GM23338 (cell line): ENCODE data around the gene SMOC2. TPM values are rescaled to one million over a fixed set of nuclear protein-coding genes. Genes with fewer than 3 reads are reported as not detected.
A peak's percentile ranks its signal among the peaks of the same experiment; 100 is the strongest.

Source experiments
- ATAC-seq: fragments of 200-7000 bp; cut with Tn5 transposase; 3 replicates; pipeline ENCODE4 v1.9.1; 2020
- DNase-seq: peaks from one replicate; pipeline ENCODE4 v3.0.0-alpha.2; 2015; ENCODE audit warnings: low spot score
- H2AFZ ChIP-seq: fragments of 200-600 bp; sonication (generic); 2 replicates; pipeline ENCODE4 v1.8.0; 2016; ENCODE audit warnings: antibody characterized with exemption, mild to moderate bottlenecking, moderate library complexity
- H3F3A ChIP-seq: fragments of 200-600 bp; sonication (generic); replicated peaks from 2 replicates; pipeline ENCODE4 v1.8.0; 2017; ENCODE audit warnings: antibody characterized with exemption, mixed run types, low read depth
- H3K27ac ChIP-seq: fragments of 200-600 bp; sonication (generic); 2 replicates; pipeline ENCODE4 v1.6.1; 2016; ENCODE audit warnings: low read depth
- H3K27me3 ChIP-seq: fragments of 200-600 bp; sonication (generic); 2 replicates; pipeline ENCODE4 v1.8.0; 2016; ENCODE audit warnings: mild to moderate bottlenecking, mixed run types, moderate library complexity; ENCODE audit not compliant: insufficient read depth
- H3K36me3 ChIP-seq: fragments of 200-600 bp; sonication (generic); 2 replicates; pipeline ENCODE4 v1.8.0; 2016; ENCODE audit warnings: mild to moderate bottlenecking; ENCODE audit not compliant: insufficient read depth
- H3K4me1 ChIP-seq: fragments of 200-600 bp; sonication (generic); 2 replicates; pipeline ENCODE4 v1.8.0; 2016; ENCODE audit warnings: mild to moderate bottlenecking, moderate library complexity; ENCODE audit not compliant: insufficient read depth
- H3K4me2 ChIP-seq: fragments of 200-600 bp; sonication (generic); 2 replicates; pipeline ENCODE4 v1.7.1; 2017; ENCODE audit warnings: mixed run types
- H3K4me3 ChIP-seq: fragments of 200-600 bp; sonication (generic); 2 replicates; pipeline ENCODE4 v1.6.1; 2016; ENCODE audit warnings: mixed run types
- H3K79me2 ChIP-seq: fragments of 200-600 bp; sonication (generic); replicated peaks from 2 replicates; pipeline ENCODE4 v1.8.0; 2017; ENCODE audit warnings: mild to moderate bottlenecking; ENCODE audit not compliant: insufficient read depth
- H3K9me2 ChIP-seq: fragments of 200-600 bp; sonication (generic); 2 replicates; pipeline ENCODE4 v1.8.0; 2017; ENCODE audit not compliant: insufficient read depth
- H4K20me1 ChIP-seq: fragments of 200-600 bp; sonication (generic); replicated peaks from 2 replicates; pipeline ENCODE4 v1.8.0; 2017; ENCODE audit warnings: mild to moderate bottlenecking; ENCODE audit not compliant: insufficient read depth
- H3K27ac Mint-ChIP-seq: 2 replicates; pipeline ENCODE4 v1.8.0; 2020; ENCODE audit warnings: inconsistent platforms, mild to moderate bottlenecking, moderate library complexity, mixed read lengths
- H3K27me3 Mint-ChIP-seq: 3 replicates; pipeline ENCODE4 v1.8.0; 2022; ENCODE audit warnings: low read depth, mild to moderate bottlenecking, moderate library complexity, mixed read lengths, inconsistent platforms; ENCODE audit not compliant: insufficient read depth, poor library complexity
- H3K36me3 Mint-ChIP-seq: 3 replicates; pipeline ENCODE4 v1.8.0; 2021; ENCODE audit warnings: low read depth, mild to moderate bottlenecking, inconsistent platforms, moderate library complexity, mixed read lengths
- H3K4me1 Mint-ChIP-seq: 3 replicates; pipeline ENCODE4 v1.8.0; 2020; ENCODE audit warnings: mild to moderate bottlenecking, inconsistent platforms, mixed read lengths
- H3K4me3 Mint-ChIP-seq: 3 replicates; pipeline ENCODE4 v1.8.0; 2021; ENCODE audit warnings: moderate library complexity, mild to moderate bottlenecking, inconsistent platforms, mixed read lengths
- H3K9me3 Mint-ChIP-seq: 3 replicates; pipeline ENCODE4 v1.8.0; 2020; ENCODE audit warnings: moderate library complexity, mild to moderate bottlenecking, inconsistent platforms, mixed read lengths
- CREB1 ChIP-seq: fragments of 250-450 bp; sonication (Bioruptor Pico); IDR thresholded peaks from 2 replicates; pipeline ENCODE4 v1.5.0; 2020; ENCODE audit warnings: low read depth, mild to moderate bottlenecking, moderate library complexity
- CTCF ChIP-seq, 2 experiments: fragments of 200-600 bp in 1 of 2; sonication (generic) in 1 of 2; conservative IDR thresholded peaks; 2 replicates each; pipeline versions ENCODE4 v1.5.1 to v1.6.1; 2016 to 2017; ENCODE audit warnings: antibody characterized with exemption in 2 of 2, low read depth in 2 of 2, mild to moderate bottlenecking in 2 of 2, moderate library complexity in 1 of 2
- ETS1 ChIP-seq: IDR thresholded peaks from 2 replicates; pipeline ENCODE4 v1.6.1; 2016; ENCODE audit warnings: antibody characterized with exemption
- EZH2 ChIP-seq: fragments of 200-600 bp; sonication (generic); IDR thresholded peaks from one replicate; pipeline ENCODE4 v1.8.0; 2017; ENCODE audit warnings: antibody characterized with exemption, mild to moderate bottlenecking, low read depth; ENCODE audit not compliant: unreplicated experiment
- EZH2phosphoT487 ChIP-seq: fragments of 200-600 bp; sonication (generic); IDR thresholded peaks from one replicate; pipeline ENCODE4 v1.8.1; 2018; ENCODE audit warnings: antibody characterized with exemption; ENCODE audit not compliant: unreplicated experiment
- ZNF331 ChIP-seq: fragments of 250-450 bp; sonication (Bioruptor Pico); IDR thresholded peaks from 2 replicates; pipeline ENCODE4 v1.5.0; 2020; ENCODE audit warnings: low read depth, mild to moderate bottlenecking, moderate library complexity
- polyA plus RNA-seq: library from polyadenylated mRNA; unstranded; fragments of >200 nt; fragmentation: Nextera tagmentation; extraction: Ambion mirVana; gene quantifications from 2 replicates; pipeline ENCODE4 v1.2.1, GENCODE V29; 2016
- total RNA-seq: library from RNA; depleted of rRNA; stranded (reverse); fragments of >200 nt; shearing (Covaris generic); gene quantifications from 2 replicates; pipeline ENCODE4 v1.2.3, GENCODE V29; 2014

The SMOC2 gene
- total and polyA plus RNA-seq, 2 experiments from 2014 or later, result 4.3 to 6.5 TPM

- TF ChIP-seq ZNF331 (CRISPR knock-in tag), result no peak
- Histone ChIP-seq H3F3A (no peaks in the 10 kb centered on the region), H3K27me3 (no peaks in the 10 kb centered on the region), H4K20me1 (no peaks in the 10 kb centered on the region), H3K79me2 (no peaks in the 10 kb centered on the region), H3K4me2 (no peak overlapping the region), H2AFZ (no peak overlapping the region), H3K27ac (no peak overlapping the region), H3K9me2 (no peaks in the 10 kb centered on the region), H3K4me1 (no peaks in the 10 kb centered on the region), H3K4me3 (no peak overlapping the region), H3K36me3 (no peaks in the 10 kb centered on the region)
- Mint-ChIP-seq H3K36me3 (peaks cover 26% of the 10 kb centered on the region), H3K27me3 (no peaks in the 10 kb centered on the region), H3K4me3 (no peak overlapping the region), H3K27ac (no peak overlapping the region), H3K4me1 (peaks cover 3% of the 10 kb centered on the region; the same call in 2 of the 3 replicates), H3K9me3 (peaks cover 17% of the 10 kb centered on the region)
- no peak for ATAC-seq
- DNase-seq, result no peak
Measured at GRCh38 chr6:168655462-168656152, 214.6 kb downstream of the SMOC2 start.

GRCh38 chr6:168658059-168658458 is 217.1 kb downstream of the SMOC2 start:
- Histone ChIP-seq H3K9me2 (no peaks in the 10 kb centered on the region), H3K4me2 (no peak overlapping the region), H3K4me3 (no peak overlapping the region), H3K4me1 (no peaks in the 10 kb centered on the region), H3K79me2 (no peaks in the 10 kb centered on the region), H3K36me3 (no peaks in the 10 kb centered on the region), H4K20me1 (no peaks in the 10 kb centered on the region), H3K27ac (no peak overlapping the region), H3K27me3 (no peaks in the 10 kb centered on the region), H2AFZ (no peak overlapping the region), H3F3A (no peaks in the 10 kb centered on the region)
- Mint-ChIP-seq H3K36me3 (peaks cover 24% of the 10 kb centered on the region), H3K9me3 (peaks cover 20% of the 10 kb centered on the region), H3K4me3 (no peak overlapping the region), H3K27ac (no peak overlapping the region), H3K4me1 (peaks cover 2% of the 10 kb centered on the region; the same call in 1 of the 3 replicates), H3K27me3 (no peaks in the 10 kb centered on the region)
- DNase-seq, result no peak
- TF ChIP-seq CTCF (conservative IDR thresholded peaks at IDR 0.05; ENCODE audit: low read depth in 2 of 2), result peak in 1 of 2 experiments; percentile 55; a peak in 2 of 4 replicates
- no peak for TF ChIP-seq EZH2phosphoT487
- TF ChIP-seq CREB1, result no peak
- TF ChIP-seq ETS1, result no peak
- no peak for TF ChIP-seq EZH2
- ATAC-seq, result no peak
